ENCODE results near the gene TRIM39. TPM values are rescaled to one million over a fixed set of nuclear protein-coding genes. Genes with fewer than 3 reads are reported as not detected.

The TRIM39 gene
- total and polyA plus RNA-seq, 2 of the 13 experiments (the other 11 are each of a cell fraction or from before 2014, with no cell fraction given) = 7.7 to 14.6 TPM

DNA sequence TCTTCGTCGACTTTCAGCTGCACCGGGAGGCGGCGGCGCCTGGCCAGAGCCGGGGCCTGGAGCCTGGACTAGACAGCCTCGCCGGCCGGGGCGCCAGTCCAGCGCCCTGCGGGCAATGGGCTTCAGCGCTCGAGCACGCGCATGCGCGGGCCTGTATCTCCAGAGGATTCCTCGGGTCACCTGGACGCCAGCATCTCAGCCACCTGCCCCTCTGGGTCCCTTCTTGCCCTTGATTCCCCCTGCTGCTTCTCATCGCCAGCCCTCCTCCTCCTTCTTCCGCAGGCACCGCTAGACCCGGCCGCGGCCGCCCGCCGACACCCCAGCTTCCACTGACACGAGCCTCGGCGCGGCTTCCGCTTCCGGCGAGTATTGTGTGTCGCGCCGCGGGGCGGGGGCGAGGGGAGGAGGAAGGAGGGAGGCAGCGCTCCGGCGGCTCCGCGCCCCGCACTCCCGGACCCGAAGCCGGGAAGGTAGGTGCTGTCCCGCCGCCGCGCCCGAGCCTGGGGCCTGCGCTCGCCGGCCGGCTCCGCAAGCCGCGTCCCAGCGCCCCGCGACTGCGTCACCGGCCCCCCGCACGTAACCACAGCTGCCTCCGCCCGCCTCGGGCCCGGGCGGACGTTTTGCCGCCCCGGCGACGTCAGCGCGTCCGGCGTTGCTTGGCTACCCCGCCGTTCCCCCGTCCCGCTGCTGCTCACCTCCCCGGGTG lies at the start of gene TRIM39 (continued):
- TF ChIP-seq, protein P1, sequence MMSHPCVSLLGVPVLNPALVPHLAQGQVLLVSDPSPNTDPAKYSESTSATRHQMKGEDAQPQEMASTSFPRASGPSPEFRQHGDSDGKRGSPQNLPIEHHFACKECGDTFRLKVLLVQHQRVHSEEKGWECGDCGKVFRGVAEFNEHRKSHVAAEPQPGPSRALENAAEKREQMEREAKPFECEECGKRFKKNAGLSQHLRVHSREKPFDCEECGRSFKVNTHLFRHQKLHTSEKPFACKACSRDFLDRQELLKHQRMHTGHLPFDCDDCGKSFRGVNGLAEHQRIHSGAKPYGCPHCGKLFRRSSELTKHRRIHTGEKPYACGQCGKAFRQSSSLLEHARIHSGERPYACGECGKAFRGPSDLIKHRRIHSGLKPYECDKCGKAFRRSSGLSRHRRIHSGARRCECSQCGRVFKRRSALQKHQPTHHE (CRISPR knock-in tag; IDR thresholded peaks at IDR 0.05; ENCODE audit: borderline replicate concordance) = peak; percentile 68; the same call in 1 of the 2 replicates
- TF ChIP-seq, protein P2, sequence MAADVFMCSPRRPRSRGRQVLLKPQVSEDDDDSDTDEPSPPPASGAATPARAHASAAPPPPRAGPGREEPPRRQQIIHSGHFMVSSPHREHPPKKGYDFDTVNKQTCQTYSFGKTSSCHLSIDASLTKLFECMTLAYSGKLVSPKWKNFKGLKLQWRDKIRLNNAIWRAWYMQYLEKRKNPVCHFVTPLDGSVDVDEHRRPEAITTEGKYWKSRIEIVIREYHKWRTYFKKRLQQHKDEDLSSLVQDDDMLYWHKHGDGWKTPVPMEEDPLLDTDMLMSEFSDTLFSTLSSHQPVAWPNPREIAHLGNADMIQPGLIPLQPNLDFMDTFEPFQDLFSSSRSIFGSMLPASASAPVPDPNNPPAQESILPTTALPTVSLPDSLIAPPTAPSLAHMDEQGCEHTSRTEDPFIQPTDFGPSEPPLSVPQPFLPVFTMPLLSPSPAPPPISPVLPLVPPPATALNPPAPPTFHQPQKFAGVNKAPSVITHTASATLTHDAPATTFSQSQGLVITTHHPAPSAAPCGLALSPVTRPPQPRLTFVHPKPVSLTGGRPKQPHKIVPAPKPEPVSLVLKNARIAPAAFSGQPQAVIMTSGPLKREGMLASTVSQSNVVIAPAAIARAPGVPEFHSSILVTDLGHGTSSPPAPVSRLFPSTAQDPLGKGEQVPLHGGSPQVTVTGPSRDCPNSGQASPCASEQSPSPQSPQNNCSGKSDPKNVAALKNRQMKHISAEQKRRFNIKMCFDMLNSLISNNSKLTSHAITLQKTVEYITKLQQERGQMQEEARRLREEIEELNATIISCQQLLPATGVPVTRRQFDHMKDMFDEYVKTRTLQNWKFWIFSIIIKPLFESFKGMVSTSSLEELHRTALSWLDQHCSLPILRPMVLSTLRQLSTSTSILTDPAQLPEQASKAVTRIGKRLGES (CRISPR knock-in tag; IDR thresholded peaks at IDR 0.05; ENCODE audit: borderline replicate concordance) = peak; percentile 39; the same call in 1 of the 2 replicates
- TF ChIP-seq ZNF7 (CRISPR knock-in tag; IDR thresholded peaks at IDR 0.05) = no peak
- TF ChIP-seq ETV5 (CRISPR knock-in tag; IDR thresholded peaks at IDR 0.05; ENCODE audit: borderline replicate concordance) = peak; percentile 61; the same call in 1 of the 2 replicates
- TF ChIP-seq, protein P3, sequence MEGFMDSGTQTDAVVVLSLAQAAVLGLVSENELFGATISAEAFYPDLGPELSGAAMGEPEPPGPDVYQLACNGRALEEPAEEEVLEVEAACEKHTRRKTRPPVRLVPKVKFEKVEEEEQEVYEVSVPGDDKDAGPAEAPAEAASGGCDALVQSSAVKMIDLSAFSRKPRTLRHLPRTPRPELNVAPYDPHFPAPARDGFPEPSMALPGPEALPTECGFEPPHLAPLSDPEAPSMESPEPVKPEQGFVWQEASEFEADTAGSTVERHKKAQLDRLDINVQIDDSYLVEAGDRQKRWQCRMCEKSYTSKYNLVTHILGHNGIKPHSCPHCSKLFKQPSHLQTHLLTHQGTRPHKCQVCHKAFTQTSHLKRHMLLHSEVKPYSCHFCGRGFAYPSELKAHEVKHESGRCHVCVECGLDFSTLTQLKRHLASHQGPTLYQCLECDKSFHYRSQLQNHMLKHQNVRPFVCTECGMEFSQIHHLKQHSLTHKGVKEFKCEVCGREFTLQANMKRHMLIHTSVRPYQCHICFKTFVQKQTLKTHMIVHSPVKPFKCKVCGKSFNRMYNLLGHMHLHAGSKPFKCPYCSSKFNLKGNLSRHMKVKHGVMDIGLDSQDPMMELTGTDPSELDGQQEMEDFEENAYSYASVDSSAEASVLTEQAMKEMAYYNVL (CRISPR knock-in tag; IDR thresholded peaks at IDR 0.05; ENCODE audit: borderline replicate concordance) = peak; percentile 17
- TF ChIP-seq NR2F6 (IDR thresholded peaks at IDR 0.05) = no peak
- no peak; the same call in 1 of the 2 replicates for TF ChIP-seq NR2F6 (CRISPR knock-in tag; IDR thresholded peaks at IDR 0.05)
- TF ChIP-seq ZNF367 (CRISPR knock-in tag; IDR thresholded peaks at IDR 0.05; ENCODE audit: borderline replicate concordance) = no peak
- peak; percentile 93 for TF ChIP-seq SAP130 (CRISPR knock-in tag; IDR thresholded peaks at IDR 0.05; ENCODE audit: low read depth)
- TF ChIP-seq, protein P4, sequence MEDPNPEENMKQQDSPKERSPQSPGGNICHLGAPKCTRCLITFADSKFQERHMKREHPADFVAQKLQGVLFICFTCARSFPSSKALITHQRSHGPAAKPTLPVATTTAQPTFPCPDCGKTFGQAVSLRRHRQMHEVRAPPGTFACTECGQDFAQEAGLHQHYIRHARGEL (CRISPR knock-in tag; IDR thresholded peaks at IDR 0.05) = no peak; the same call in 1 of the 2 replicates
- TF ChIP-seq, protein P5, sequence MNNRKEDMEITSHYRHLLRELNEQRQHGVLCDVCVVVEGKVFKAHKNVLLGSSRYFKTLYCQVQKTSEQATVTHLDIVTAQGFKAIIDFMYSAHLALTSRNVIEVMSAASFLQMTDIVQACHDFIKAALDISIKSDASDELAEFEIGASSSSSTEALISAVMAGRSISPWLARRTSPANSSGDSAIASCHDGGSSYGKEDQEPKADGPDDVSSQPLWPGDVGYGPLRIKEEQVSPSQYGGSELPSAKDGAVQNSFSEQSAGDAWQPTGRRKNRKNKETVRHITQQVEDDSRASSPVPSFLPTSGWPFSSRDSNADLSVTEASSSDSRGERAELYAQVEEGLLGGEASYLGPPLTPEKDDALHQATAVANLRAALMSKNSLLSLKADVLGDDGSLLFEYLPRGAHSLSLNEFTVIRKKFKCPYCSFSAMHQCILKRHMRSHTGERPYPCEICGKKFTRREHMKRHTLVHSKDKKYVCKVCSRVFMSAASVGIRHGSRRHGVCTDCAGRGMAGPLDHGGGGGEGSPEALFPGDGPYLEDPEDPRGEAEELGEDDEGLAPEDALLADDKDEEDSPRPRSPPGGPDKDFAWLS (CRISPR knock-in tag; IDR thresholded peaks at IDR 0.05; ENCODE audit: borderline replicate concordance) = 0 out of 2 replicates have a peak, but pooled peaks have one; percentile 83
- TF ChIP-seq HOXD1 (CRISPR knock-in tag; IDR thresholded peaks at IDR 0.05) = no peak
- peak; percentile 68; the same call in 1 of the 2 replicates for TF ChIP-seq CAMTA2 (CRISPR knock-in tag; IDR thresholded peaks at IDR 0.05; ENCODE audit: borderline replicate concordance)
- TF ChIP-seq, protein P6, sequence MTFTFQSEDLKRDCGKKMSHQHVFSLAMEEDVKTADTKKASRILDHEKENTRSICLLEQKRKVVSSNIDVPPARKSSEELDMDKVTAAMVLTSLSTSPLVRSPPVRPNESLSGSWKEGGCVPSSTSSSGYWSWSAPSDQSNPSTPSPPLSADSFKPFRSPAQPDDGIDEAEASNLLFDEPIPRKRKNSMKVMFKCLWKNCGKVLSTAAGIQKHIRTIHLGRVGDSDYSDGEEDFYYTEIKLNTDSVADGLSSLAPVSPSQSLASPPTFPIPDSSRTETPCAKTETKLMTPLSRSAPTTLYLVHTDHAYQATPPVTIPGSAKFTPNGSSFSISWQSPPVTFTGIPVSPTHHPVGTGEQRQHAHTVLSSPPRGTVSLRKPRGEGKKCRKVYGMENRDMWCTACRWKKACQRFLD (CRISPR knock-in tag; IDR thresholded peaks at IDR 0.05; ENCODE audit: borderline replicate concordance) = no peak
- TF ChIP-seq ZNF124 (CRISPR knock-in tag; IDR thresholded peaks at IDR 0.05) = peak; percentile 15; the same call in 1 of the 2 replicates
- TF ChIP-seq FOSL2 (CRISPR knock-in tag; IDR thresholded peaks at IDR 0.05) = peak; percentile 24; the same call in 1 of the 2 replicates
- peak; percentile 38; the same call in 1 of the 2 replicates for TF ChIP-seq HNF4A (CRISPR knock-in tag; IDR thresholded peaks at IDR 0.05)
- peak; percentile 74 for TF ChIP-seq ZNF547 (CRISPR knock-in tag; IDR thresholded peaks at IDR 0.05)
- TF ChIP-seq NFKB2 (CRISPR knock-in tag; IDR thresholded peaks at IDR 0.05; ENCODE audit: borderline replicate concordance) = no peak
- TF ChIP-seq ZSCAN29 (CRISPR knock-in tag; conservative IDR thresholded peaks at IDR 0.05) = no peak
